ENCODE measurements around the gene NDOR1.

NDOR1 gene

GRCh38 chr9:137180491-137180890 lies 25.0 kb upstream of the NDOR1 start:
- no peak for DNase-seq

GRCh38 chr9:137181680-137182079 lies 23.8 kb upstream of the NDOR1 start:
- no peak for DNase-seq

GRCh38 chr9:137182836-137183235 lies 22.7 kb upstream of the NDOR1 start:
- DNase-seq, result no peak

- no peak for DNase-seq
Measured at GRCh38 chr9:137183980-137184595, 21.4 kb upstream of the NDOR1 start.

GRCh38 chr9:137184881-137185660 lies 20.4 kb upstream of the NDOR1 start:
- no peak for DNase-seq

GRCh38 chr9:137185921-137186320 lies 19.6 kb upstream of the NDOR1 start:
- no peak for DNase-seq

GRCh38 chr9:137186385-137186784 lies 19.1 kb upstream of the NDOR1 start:
- no peak for DNase-seq

GRCh38 chr9:137187386-137187785 lies 18.1 kb upstream of the NDOR1 start:
- no peak for DNase-seq

- DNase-seq, result no peak
Measured at GRCh38 chr9:137188086-137188489, 17.4 kb upstream of the NDOR1 start.

- DNase-seq, result peak; percentile 50 to 96 (median 88)
Measured at GRCh38 chr9:137188490-137189296, 16.8 kb upstream of the NDOR1 start, which contains the start of the genes ANAPC2 and SSNA1. ANAPC2 (minus strand) TSS chr9:137188560; CDS start chr9:137188532, 28 bp downstream. SSNA1 (plus strand) TSS chr9:137188676; CDS start chr9:137188727, 51 bp downstream.

GRCh38 chr9:137189297-137190295 lies 15.9 kb upstream of the NDOR1 start:
- DNase-seq, result no peak

GRCh38 chr9:137190315-137190856 lies 15.1 kb upstream of the NDOR1 start:
- no peak for DNase-seq

GRCh38 chr9:137191245-137191644 lies 14.3 kb upstream of the NDOR1 start:
- no peak for DNase-seq

GRCh38 chr9:137191691-137192447 lies 13.6 kb upstream of the NDOR1 start:
- peak in 48 of 56 donors; percentile 19 to 89 (median 66) for DNase-seq

- DNase-seq, result no peak
Measured at GRCh38 chr9:137192448-137192780, 13.1 kb upstream of the NDOR1 start.

GRCh38 chr9:137192859-137193258 lies 12.6 kb upstream of the NDOR1 start:
- DNase-seq, result no peak

GRCh38 chr9:137193771-137194170 lies 11.7 kb upstream of the NDOR1 start:
- no peak for DNase-seq

GRCh38 chr9:137194388-137194787 lies 11.1 kb upstream of the NDOR1 start:
- peak in 55 of 56 donors; percentile 45 to 97 (median 87) for DNase-seq

- no peak for DNase-seq
Measured at GRCh38 chr9:137194909-137195308, 10.6 kb upstream of the NDOR1 start.
